Measurements from ENCODE around the gene TSC22D1.
"Not testable (repeated sequence)": the region's sequence is repeated elsewhere in the genome, so short reads cannot be mapped to it uniquely, and the experiment has no call there.

Gene TSC22D1

DNA sequence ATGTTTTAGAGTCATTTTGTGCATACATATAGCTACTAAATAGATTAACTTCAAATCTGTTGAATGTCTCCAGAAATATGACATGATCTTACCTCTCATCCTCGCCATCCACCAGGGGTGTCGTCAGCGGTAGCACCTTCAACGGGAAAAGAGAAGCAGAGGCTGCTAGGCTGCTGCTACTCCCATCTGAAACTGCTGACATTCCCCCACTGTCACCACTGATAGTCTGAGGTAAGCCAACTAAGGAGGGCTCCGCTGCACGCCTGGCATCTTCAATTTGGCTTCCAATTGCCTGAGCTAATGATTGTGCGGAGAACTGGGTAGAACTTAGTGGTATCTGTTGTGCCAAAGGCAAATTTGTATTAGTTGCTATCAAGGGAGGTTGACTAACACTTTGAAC, 3.1 kb downstream of the TSC22D1 start:
- DNase-seq (ENCODE audit: low read depth in 2 of 2) = no peak

DNA sequence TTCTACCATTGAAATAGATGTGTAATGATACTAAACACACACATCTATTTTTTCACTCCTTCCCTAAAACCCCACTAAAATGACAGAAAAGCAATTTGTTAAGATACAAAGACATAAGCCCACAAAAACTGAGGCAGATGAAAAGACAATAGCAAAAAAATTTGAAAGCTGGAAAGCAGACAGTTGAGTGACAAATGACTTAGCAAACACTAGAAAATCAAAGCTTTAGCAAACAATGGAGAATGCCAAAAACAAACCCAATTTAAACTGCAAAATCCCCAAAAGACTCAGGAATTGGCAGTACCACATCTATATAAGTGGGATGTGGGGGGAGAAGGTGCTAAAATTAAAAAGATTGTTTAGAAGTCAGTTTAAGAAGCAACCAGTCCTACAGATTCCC, 9.5 kb downstream of the TSC22D1 start:
- DNase-seq (ENCODE audit: low read depth in 2 of 2) = no peak

DNA sequence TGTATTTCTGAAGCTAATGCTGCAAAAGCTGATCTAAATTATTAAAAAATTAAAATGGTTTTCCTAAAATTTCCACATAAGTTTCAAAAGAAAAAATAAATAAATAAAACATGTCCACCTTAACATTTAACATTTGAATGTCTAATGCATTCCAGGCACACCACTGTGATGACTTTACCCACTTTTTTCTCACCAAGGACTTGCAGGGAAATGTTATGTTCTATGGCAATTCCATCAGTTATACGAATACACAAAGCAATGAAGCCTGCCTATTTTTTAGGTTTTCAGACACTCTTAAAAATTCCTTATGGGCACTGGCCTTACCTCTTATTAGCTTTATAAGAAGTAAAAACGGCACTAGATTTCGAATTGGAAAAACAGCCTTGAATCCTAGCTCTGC, 10.2 kb downstream of the TSC22D1 start:
- DNase-seq (ENCODE audit: low read depth in 2 of 2) = no peak

DNA sequence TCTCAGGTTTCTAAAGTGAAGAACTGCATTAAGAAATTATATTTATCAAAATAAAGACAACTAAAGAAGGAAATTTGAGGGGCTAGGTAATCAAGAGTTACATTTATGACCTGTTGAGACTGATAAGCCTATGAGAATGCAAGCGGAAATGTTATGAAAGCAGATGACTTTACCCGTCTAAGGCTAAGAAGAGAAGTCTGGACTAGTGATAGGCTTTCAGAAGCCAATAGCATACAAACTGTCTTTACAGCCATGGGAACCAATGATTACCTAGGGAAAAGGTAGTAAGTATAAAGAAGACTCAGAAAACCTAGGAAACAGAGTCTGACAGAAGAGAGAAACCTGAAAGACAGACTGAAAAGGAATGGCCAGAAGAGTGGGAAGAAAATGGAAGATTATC, 11.2 kb downstream of the TSC22D1 start:
- DNase-seq (ENCODE audit: low read depth in 2 of 2) = no peak

DNA sequence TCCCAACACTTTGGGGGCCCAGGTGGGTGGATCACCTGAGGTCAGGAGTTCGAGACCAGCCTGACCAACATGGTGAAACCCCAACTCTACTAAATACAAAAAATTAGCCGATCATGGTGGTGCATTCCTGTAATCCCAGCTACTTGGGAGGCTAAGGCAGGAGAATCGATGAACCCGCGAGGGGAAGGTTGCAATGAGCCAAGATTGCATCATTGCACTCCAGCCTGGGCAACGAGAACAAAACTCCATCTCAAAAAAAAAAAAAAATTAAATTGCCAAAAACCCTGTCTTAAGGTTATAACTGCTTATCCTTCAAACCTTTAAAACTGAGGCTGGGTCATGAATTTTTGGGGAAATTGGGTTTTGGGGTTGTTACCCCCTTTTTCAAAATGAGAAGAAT, 13.3 kb downstream of the TSC22D1 start:
- not testable (repeated sequence) for DNase-seq (ENCODE audit: low read depth in 2 of 2)

DNA sequence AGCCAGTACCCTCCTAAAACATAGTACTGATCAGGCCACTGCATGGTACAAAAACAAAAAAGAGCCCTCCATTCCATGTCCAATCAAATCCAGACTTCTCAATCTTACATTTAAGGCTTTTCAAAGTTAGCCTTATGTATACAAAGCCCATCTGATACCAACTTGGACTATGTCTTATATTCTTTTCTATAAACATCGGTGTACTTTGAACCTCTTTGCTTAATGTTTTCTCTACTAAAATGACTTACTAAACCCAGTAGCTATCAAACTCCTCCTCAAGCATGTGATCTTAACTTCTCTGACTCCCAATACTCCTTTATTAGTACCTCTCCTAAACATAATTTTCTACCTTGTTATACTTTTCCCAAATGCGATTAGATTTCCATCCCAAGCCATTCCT, 14.8 kb downstream of the TSC22D1 start:
- no peak for DNase-seq (ENCODE audit: low read depth in 2 of 2)

DNA sequence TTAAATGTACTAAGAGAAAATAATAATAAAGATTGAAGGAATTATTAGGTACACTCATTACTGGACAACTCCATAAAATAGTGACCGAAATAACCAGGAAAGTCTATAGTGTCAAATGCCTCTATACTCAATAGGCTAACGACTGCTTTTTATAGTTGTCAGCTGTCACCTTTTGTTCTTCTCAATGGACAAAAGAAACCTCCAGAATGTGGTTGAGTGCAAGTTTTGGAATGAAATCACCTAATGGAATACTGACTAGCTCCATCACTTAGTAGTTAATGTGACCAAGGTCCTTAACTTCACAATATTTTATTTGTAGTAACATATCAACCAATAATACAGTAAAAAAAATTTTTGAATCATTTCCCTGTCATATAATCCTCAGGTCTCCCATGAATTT, 18.1 kb downstream of the TSC22D1 start:
- DNase-seq (ENCODE audit: low read depth in 2 of 2) = no peak

DNA sequence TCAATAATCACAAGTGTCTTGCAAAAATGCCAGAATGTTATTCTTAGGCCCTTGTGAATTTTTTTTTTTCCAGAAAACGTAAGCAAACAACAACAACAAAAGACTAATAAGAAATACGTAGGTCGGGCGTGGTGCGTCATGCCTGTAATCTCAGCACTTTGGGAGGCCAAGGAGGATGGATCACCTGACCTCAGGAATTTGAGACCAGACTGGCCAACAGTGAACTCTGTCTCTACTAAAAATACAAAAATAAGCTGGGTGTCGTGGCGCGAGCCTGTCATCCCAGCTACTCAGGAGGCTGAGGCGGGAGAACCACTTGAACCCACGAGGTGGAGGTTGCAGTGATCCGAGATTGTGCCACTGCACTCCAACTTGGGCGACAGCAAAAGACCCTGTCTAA, 20.9 kb downstream of the TSC22D1 start:
- no peak for DNase-seq (ENCODE audit: low read depth in 2 of 2)

DNA sequence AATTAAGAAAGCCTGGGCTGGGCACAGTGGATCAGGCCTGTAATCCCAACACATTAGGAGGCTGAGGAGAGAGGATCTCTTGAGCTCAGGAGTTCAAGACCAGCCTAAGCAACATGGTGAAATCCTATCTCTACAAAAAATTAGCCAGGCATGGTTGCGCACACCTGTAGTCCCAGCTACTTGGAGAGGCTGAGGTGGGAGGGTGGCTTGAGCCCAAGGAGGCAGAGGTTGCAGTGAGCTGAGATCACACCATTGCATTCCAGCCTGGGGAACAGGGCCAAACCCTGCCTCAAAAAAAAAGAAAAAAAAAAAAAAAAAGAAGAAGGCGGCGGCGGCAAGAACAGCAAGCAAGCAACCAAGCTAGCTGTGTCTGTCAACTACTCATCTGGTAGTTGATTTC, 26.7 kb downstream of the TSC22D1 start:
- DNase-seq (ENCODE audit: low read depth in 2 of 2) = no peak

DNA sequence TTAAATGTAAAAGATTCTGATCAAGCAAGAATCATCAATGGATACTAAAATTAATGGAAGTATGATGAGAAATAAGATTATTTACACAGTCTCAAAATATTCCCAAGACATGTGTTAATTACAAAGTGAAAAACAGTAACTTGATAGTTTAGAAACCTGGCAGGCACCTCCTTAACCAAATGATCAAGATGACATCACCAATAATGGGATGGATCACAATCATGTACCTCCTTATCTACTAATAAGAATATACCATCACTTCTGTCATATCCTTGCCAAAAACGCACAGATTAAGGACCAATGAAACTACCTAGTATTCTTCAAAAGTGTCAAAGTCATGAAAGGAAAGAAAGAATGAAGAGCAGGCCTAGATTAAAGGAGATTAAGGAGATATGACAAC, 30.0 kb downstream of the TSC22D1 start:
- no peak for DNase-seq (ENCODE audit: low read depth in 2 of 2)

DNA sequence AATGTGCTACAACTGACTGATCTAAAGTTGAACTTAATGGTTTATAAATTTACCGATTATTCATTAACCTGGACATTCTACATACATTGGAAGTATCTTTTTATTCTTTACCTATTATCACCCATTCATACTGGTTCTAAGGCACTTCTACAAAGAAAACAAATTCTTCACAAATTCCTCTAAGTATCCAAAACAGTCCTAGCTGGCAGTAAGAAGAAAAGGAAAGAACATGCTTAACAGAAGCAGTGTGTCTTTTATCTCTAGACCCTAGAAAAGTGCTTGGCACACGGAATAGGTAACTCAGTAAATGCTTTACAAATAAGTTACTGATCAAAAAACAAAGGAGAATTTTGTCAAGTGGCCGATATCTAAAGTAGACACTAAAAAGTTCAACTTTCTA, 32.8 kb downstream of the TSC22D1 start:
- DNase-seq (ENCODE audit: low read depth in 2 of 2) = no peak

DNA sequence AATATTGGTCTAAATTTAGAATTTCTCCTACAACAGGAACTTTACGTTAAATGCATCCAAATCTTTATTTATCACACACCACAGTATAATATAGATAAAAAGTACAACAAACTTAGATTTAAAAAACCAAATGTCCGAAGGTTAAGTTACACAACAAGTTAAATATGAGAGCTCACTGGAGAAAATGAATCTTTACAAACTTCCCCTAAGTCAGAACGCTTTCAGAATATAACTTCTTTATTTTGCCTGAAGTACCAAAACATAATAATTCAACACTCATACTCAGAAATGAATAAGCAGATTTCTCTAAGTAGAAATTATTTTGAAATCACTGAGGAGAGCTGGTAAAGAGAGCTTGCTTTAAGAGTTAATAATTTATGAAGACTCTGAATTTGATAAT, 33.8 kb downstream of the TSC22D1 start:
- no peak for DNase-seq (ENCODE audit: low read depth in 2 of 2)

DNA sequence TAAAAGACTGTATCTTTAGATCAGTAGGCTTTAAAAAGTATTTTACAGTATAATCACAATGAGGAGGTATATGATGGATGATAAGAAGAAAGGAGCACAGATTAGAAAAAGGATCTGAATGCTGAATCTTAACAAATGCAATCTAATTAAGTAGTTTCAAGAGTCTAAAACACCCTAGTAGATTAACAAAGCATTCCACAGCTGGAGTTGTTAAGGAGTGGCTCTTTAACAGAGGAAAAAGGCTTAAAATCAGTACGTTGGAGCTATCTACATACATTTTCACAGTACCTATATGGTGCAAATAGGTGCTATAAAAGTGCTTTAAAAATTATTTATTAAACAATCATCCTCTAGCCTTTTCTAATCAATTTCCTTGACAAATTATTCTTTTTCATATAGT, 34.5 kb downstream of the TSC22D1 start:
- DNase-seq (ENCODE audit: low read depth in 2 of 2) = no peak

DNA sequence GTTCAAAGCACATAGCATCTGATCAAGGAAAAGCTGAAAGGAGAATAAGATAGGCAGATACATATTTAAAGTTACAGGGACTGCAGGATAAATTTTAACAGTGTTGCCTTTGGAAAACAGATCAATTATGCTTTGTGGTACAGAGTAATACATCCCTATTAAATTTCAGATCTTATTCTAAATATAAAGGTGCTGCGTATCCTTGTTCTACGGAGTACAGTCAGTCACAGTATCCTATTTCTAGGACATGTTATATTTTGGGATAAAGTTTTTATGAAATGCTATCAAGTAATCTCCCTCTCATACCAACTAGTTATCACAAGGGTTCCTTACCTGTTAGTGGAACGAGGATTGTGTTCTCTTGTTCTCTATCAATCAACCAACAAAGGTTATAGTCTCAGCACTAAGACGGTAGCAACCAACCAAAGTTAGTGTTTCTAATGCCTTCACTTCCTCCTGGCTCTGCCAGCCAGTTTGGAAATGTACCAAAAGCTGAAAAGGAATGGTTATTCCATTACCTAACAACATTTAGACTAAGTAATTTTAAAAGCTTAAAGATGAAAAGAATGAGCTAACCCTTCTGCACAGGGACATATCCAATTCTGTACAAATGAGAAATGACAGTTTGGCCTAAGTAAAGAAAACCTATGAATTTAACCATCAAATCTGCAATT, 35.2 kb downstream of the TSC22D1 start:
- DNase-seq (ENCODE audit: low read depth in 2 of 2) = no peak

DNA sequence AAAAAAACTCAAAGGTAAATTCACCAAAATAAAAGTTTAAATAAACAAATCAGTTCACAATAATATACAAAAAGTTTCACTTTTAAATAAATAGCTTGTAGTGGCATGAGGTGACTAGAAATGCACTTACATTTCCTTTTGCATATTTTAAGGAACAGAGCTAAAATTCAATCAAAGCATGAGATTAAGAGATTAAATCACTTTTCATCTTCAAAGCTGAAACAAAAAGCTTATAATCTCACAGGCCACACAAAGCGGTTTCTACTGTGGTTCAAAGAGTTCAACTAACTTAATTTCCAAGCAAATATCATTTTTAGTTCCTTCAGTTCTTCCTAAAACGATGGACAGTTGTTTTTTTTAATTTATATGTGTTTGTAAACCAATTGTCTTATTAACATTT, 38.9 kb downstream of the TSC22D1 start:
- no peak for DNase-seq (ENCODE audit: low read depth in 2 of 2)

DNA sequence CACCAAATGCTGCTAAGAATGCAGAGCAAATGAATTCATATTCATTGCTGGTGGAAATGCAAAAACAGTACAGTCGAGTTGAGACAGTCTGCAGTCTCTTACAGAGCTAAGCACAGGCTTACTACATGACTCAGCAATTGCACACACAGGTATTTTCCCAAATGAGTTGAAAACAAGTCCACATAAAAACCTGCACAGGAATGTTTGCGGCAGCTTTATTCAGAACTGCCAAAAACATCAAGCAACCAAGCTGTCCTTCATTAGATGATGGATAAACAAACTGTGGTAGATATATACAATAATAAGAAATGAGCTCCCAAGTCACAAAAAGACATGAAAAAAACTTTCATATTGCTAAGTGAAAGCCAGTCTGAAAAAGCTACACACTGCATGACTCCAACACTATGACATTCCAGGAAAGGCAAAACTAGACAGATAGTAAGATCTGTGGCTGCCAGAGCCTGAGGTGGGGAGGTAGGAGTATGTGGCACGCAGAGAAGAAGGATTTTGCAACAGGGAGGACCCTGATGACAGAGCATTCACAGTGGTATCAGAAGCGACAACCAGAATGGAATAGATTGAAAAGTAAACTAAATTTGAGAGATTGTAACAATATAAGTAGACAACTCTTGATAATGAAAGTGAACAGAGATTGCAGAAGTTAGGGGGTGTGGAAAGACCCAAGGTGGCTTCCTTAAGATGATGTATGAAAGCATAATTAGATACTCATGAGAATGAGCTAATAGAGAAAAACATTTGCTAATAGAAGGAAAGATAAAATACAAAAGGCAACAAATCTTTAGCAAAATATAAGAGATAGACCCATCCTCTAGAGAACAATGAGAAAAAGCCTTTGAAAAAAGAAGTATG, 52.7 kb downstream of the TSC22D1 start:
- no peak for DNase-seq (ENCODE audit: low read depth in 2 of 2)

DNA sequence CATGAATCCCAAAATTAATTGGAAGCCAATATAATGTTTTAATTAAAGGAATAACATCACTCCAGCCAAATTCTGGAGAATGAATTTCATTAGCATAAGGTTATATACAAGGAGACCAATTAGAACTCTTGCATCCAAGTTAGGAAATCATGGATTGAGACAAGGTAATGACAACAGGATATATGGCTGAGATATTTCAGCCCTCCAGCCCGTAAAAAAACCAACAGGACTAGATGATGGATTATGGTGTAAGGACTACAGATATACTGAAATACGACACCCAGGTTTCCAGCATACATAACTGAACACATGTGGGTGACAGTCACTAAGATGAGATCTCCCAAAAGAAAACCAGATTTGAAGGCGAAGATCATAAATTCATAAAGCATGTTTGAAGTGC, 56.5 kb downstream of the TSC22D1 start:
- no peak for DNase-seq (ENCODE audit: low read depth in 2 of 2)

DNA sequence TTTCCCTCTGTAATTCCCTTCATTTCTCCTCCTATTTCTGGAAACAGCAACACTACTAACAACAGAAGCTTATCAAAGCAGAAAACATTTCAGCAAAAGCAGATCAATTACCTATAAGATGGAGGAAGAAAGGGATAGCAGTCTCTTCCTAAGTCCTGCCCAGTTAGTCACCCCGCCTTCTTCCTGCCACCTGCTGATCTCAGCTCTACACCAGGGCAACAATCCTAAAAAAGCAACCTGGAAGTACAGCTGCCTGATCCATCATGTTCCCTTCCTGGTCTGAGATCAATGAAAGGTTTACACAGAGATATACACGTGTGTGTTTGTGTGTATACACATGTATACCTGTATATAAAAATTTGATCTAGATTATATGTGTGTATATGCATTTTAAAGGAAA, 59.4 kb downstream of the TSC22D1 start:
- no peak for DNase-seq (ENCODE audit: low read depth in 2 of 2)

DNA sequence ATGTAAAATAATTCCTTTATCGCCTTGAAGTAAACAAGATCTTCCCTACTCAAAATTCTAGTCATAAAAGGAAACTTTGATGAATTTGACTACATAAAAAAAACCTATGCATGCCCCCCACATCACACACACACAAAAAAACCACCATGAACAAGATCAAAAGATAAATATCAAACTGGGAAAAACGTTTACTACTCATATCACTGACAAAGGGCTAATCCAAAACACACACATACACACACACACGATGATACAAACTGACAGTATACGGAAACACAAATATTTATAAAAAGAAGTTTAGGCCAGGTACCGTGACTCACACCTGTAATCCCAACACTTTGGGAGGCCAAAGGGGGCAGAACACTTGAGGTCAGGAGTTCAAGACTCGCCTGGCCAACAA, 61.9 kb downstream of the TSC22D1 start:
- DNase-seq (ENCODE audit: low read depth in 2 of 2) = no peak

DNA sequence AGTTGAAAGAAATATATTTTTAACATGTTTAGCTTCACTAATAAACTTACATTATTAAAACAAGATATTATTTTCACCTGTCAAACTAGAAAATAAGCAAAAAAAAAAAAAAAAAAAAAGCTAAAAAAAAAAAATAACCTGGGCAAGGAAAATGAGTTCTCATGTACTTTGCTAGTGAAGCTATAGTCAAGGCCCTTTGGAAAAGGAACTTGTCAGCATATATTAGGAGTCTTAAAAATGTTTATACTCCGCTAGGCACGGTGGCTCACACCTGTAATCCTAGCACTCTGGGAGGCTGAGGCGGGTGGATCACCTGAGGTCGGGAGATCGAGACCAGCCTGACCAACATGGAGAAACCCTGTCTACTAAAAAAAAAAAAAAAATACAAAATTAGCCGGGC, 66.3 kb downstream of the TSC22D1 start:
- not testable (repeated sequence) for DNase-seq (ENCODE audit: low read depth in 2 of 2)

DNA sequence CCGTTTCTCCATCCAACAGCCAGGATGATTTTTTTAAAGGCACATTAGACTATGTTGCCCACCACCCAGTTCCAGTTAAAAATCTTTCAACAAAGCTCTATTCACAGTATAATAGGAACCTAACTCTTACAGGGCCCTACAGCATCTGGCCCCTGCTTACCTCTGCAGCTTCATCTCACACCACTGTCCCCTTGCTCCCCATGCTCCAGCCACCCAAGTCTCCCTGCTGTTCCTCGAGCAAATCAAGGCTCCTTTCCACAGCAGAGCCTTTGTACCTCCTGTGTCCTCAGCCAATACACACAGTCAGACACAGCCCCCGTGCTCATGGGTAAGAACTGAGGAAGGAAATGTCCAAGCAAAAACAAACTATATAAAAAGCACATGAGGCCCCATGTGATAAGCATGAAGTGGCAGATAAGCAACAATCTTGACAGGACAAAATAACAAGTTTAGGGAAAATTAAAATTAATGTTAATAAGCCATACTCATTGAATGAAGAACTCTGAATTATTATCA, 67.5 kb downstream of the TSC22D1 start:
- DNase-seq (ENCODE audit: low read depth in 2 of 2) = no peak

DNA sequence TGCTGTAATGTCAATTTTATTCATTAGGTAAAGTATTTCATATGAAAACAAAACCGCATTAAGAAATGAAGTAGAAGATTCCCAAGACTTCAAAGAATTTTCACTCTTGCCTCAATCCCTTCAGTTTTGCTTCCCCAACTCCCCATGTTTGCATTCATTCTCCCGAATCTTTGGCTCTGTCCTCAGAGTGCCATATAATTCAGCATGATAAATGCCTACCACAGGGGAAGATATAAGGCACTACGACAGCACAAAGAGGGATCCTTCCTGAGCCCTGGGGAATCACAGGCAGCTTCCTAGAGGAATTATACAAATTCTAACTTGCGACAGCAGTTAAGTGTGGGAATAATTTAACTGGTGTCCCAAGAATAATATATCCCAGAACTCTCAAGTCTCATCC, 68.5 kb downstream of the TSC22D1 start:
- no peak for DNase-seq (ENCODE audit: low read depth in 2 of 2)

DNA sequence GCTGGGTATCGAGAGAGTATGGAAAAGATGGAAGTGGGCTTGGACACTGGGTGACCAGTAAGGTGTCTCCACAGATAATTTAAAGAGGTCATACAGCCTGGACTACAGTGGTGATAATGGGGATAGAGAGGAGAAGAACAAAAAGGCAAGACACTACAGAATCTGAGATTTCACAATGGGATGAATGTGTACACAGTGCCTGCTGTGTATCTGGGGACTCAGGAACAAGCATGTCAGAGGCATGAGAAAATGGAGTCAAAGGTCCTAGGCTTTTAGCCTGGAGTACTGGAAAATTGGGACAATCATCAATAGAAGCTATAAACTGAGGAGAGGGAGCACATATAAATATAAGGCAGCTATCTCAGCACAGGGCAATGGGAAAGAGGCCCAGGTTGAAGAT, 69.4 kb downstream of the TSC22D1 start:
- DNase-seq (ENCODE audit: low read depth in 2 of 2) = no peak
